Ascending aorta (tissue), 2 donors: Measurements from ENCODE around the gene DERL2. TPM values are rescaled to one million over a fixed set of nuclear protein-coding genes. Genes with fewer than 3 reads are reported as not detected.

Experiments
- DNase-seq, 2 donors: peaks; one replicate each; pipeline ENCODE4 v3.0.0-alpha.2; 2019; ENCODE audit warnings: low spot score in 2 of 2
- H3K27ac ChIP-seq, 2 donors: fragments of 200-600 bp; sonication (generic); one replicate each; pipeline ENCODE4 v1.5.1; 2016 to 2017; ENCODE audit warnings: mild to moderate bottlenecking in 1 of 2
- H3K27me3 ChIP-seq: fragments of 200-600 bp; sonication (generic); one replicate; pipeline ENCODE4 v1.5.1; 2017
- H3K36me3 ChIP-seq, 2 donors: fragments of 200-600 bp; sonication (generic); one replicate each; pipeline ENCODE4 v1.5.1; 2016
- H3K4me1 ChIP-seq, 2 donors: fragments of 200-600 bp; sonication (generic); one replicate each; pipeline ENCODE4 v1.5.1; 2016 to 2017; ENCODE audit warnings: mild to moderate bottlenecking in 1 of 2
- H3K4me3 ChIP-seq, 2 donors: fragments of 200-600 bp; sonication (generic); one replicate each; pipeline ENCODE4 v1.5.1; 2016 to 2017; ENCODE audit warnings: mild to moderate bottlenecking in 1 of 2
- H3K9me3 ChIP-seq, 2 donors: fragments of 200-600 bp; sonication (generic); one replicate each; pipeline ENCODE4 v1.5.1; 2016
- intact Hi-C: fragments of 100-400 bp; cut with DNase I; formaldehyde crosslinking; loops from one replicate; pipeline ENCODE4 v1.15.1; 2023
- total RNA-seq: library from RNA; depleted of rRNA; stranded (reverse); fragments of >200 nt; gene quantifications from one replicate; pipeline ENCODE4 v1.1.0, GENCODE V29; 2016
- TF ChIP-seq, protein P1 (sequence below), 3 experiments: fragments of 200-600 bp in 2 of 3; fragments of 450-650 bp in 1 of 3; sonication (generic) in 2 of 3; IDR thresholded peaks; one replicate each; pipeline ENCODE4 v1.5.1; 2016 to 2019; ENCODE audit warnings: antibody characterized with exemption in 3 of 3, mild to moderate bottlenecking in 1 of 3, moderate library complexity in 1 of 3

The DERL2 gene
- total RNA-seq, 1 donor from 2014 or later, result 7.5 TPM

- H3K27ac ChIP-seq, result no peak overlapping the region
- peaks cover 79 to 99% of the 10 kb centered on the region in 2 donors for H3K36me3 ChIP-seq
- H3K27me3 ChIP-seq, result no peaks in the 10 kb centered on the region
- intact Hi-C loops, result no loop called here
- DNase-seq, result no peak
- H3K9me3 ChIP-seq, result no peaks in the 10 kb centered on the region
- no peaks in the 10 kb centered on the region for H3K4me1 ChIP-seq
- H3K4me3 ChIP-seq, result no peak overlapping the region
- TF ChIP-seq, protein P1, sequence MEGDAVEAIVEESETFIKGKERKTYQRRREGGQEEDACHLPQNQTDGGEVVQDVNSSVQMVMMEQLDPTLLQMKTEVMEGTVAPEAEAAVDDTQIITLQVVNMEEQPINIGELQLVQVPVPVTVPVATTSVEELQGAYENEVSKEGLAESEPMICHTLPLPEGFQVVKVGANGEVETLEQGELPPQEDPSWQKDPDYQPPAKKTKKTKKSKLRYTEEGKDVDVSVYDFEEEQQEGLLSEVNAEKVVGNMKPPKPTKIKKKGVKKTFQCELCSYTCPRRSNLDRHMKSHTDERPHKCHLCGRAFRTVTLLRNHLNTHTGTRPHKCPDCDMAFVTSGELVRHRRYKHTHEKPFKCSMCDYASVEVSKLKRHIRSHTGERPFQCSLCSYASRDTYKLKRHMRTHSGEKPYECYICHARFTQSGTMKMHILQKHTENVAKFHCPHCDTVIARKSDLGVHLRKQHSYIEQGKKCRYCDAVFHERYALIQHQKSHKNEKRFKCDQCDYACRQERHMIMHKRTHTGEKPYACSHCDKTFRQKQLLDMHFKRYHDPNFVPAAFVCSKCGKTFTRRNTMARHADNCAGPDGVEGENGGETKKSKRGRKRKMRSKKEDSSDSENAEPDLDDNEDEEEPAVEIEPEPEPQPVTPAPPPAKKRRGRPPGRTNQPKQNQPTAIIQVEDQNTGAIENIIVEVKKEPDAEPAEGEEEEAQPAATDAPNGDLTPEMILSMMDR (IDR thresholded peaks at IDR 0.05), result no peak
Observed at GRCh38 chr17:5429191-5429887, 56.6 kb downstream of the DERL2 start.

GRCh38 chr17:5425826-5426225 is 60.2 kb downstream of the DERL2 start:
- intact Hi-C loops, result no loop called here
- peaks cover 67 to 88% of the 10 kb centered on the region in 2 donors for H3K36me3 ChIP-seq

DNA sequence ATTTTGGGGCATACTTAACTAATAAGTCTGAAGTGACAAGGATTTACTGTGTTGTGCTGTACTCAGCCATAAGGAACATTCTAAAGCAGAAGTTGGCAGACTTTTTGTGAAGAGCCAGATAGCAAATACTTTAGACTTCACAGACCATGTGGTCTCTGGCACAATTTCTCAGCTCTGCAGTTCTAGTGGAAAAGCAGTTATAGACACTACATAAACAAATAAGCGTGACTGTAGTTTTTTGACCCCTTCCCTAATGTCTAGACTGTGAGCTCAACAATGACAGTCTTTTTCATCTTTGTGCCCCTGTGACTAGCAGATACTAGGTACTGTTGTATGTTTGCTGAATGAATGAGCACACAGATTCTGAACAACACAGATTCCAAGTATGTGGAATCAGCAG is 61.1 kb downstream of the DERL2 start:
- H3K4me3 ChIP-seq, result no peak overlapping the region
- intact Hi-C loops, result loop anchor here (5.0 kb wide), 1 partner anchor 42 kb away; the partner anchor contains the start of gene DHX33
- TF ChIP-seq, protein P1 (IDR thresholded peaks at IDR 0.05), result no peak
- H3K27me3 ChIP-seq, result no peaks in the 10 kb centered on the region
- no peak for DNase-seq
- H3K27ac ChIP-seq, result no peak overlapping the region
- peaks cover 3 to 4% of the 10 kb centered on the region in 2 donors for H3K4me1 ChIP-seq
- H3K36me3 ChIP-seq, result peaks cover 61 to 78% of the 10 kb centered on the region in 2 donors
- no peaks in the 10 kb centered on the region for H3K9me3 ChIP-seq

More at GRCh38 chr17:5425826-5426225, 60.2 kb downstream of the DERL2 start:
- TF ChIP-seq, protein P1 (IDR thresholded peaks at IDR 0.05), result no peak
- no peak overlapping the region for H3K4me3 ChIP-seq
- H3K27ac ChIP-seq, result no peak overlapping the region
- peaks cover under 1% of the 10 kb centered on the region in 2 donors for H3K4me1 ChIP-seq
- no peaks in the 10 kb centered on the region for H3K9me3 ChIP-seq
- H3K27me3 ChIP-seq, result no peaks in the 10 kb centered on the region
- no peak for DNase-seq

DNA sequence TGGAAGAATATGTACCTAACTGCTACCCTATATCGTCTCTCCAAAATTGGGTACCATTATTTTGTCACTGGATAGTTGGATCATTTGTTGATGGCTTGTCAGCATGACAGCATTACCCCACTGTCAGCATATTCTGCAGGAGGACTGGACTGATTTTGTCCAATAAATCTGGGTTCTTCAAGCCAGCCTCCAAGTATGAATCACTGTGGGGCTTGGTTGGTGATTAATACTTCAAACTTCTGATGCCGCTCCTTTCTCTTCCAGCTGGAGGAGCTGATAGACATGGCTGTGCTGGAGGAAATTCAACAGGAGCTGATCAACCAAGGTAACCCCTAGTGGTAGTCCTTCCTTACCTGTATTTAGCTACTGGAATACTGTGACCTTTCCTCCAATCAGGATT is 63.5 kb downstream of the DERL2 start:
- intact Hi-C loops, result loop anchor here (5.0 kb wide), 1 partner anchor 45 kb away; the partner anchor contains the start of gene DHX33
- TF ChIP-seq, protein P1 (IDR thresholded peaks at IDR 0.05), result no peak
- peaks cover 42 to 54% of the 10 kb centered on the region in 2 donors for H3K36me3 ChIP-seq
- no peak overlapping the region for H3K4me3 ChIP-seq
- H3K27ac ChIP-seq, result no peak overlapping the region
- H3K9me3 ChIP-seq, result no peaks in the 10 kb centered on the region
- no peaks in the 10 kb centered on the region for H3K27me3 ChIP-seq
- H3K4me1 ChIP-seq, result peaks cover 4 to 8% of the 10 kb centered on the region in 2 donors
- no peak for DNase-seq

Other genes starting within 250 kb of the DERL2 start
- gene RABEP1, start 203.9 kb downstream of the DERL2 start, total RNA-seq, result 9.3 TPM
- 102 TPM for gene NUP88, start 66.5 kb downstream of the DERL2 start, total RNA-seq
- gene RPAIN, start 66.0 kb downstream of the DERL2 start, total RNA-seq, result 6.4 TPM
- 152 TPM for gene C1QBP, start 47.0 kb downstream of the DERL2 start, total RNA-seq
- 9.0 TPM for gene DHX33, start 17.2 kb downstream of the DERL2 start, total RNA-seq
- gene MIS12, start 388 bp upstream of the DERL2 start, total RNA-seq, result 17.5 TPM
- gene NLRP1, start 98.3 kb upstream of the DERL2 start, total RNA-seq, result 67.7 TPM